HEK293T (cell line): Measurements from ENCODE around the gene MAP1LC3A.

Source experiments
- CTCF ChIA-PET: fragments of 350-600 bp; formaldehyde crosslinking; extraction: SDS; loops from one replicate; lab custom pipeline; 2021; ENCODE audit warnings: antibody characterized with exemption, inconsistent platforms; lab: Yijun Ruan, JAX
- POLR2A ChIA-PET: fragments of 350-600 bp; formaldehyde crosslinking; extraction: SDS; loops from one replicate; lab custom pipeline; 2020; ENCODE audit warnings: antibody characterized with exemption, inconsistent platforms; lab: Yijun Ruan, JAX
- DNase-seq: peaks from one replicate; pipeline ENCODE4 v3.0.0; 2012; ENCODE audit warnings: mixed read lengths; ENCODE audit errors: extremely low spot score
- ARNT ChIP-seq: fragments of 450-650 bp; IDR thresholded peaks from 2 replicates; pipeline ENCODE4 v1.6.1; 2017; ENCODE audit warnings: mild to moderate bottlenecking
- BHLHE40 ChIP-seq: fragments of 450-650 bp; IDR thresholded peaks from 2 replicates; pipeline ENCODE4 v1.6.1; 2016; ENCODE audit warnings: mild to moderate bottlenecking, moderate library complexity, borderline replicate concordance
- CTBP1 ChIP-seq: fragments of 450-650 bp; IDR thresholded peaks from 2 replicates; pipeline ENCODE4 v1.6.1; 2016; ENCODE audit warnings: borderline replicate concordance
- ELF4 ChIP-seq: fragments of 450-650 bp; IDR thresholded peaks from 2 replicates; pipeline ENCODE4 v1.6.1; 2017; ENCODE audit warnings: antibody characterized with exemption
- FOXA1 ChIP-seq: fragments of 450-650 bp; IDR thresholded peaks from 2 replicates; pipeline ENCODE4 v1.6.1; 2016; ENCODE audit warnings: mild to moderate bottlenecking
- FOXK2 ChIP-seq: fragments of 450-650 bp; IDR thresholded peaks from 2 replicates; pipeline ENCODE4 v1.6.1; 2016; ENCODE audit warnings: mild to moderate bottlenecking
- FOXM1 ChIP-seq: fragments of 450-650 bp; IDR thresholded peaks from 2 replicates; pipeline ENCODE4 v1.6.1; 2017; ENCODE audit warnings: mild to moderate bottlenecking, borderline replicate concordance
- HDGF ChIP-seq: fragments of 450-650 bp; IDR thresholded peaks from 2 replicates; pipeline ENCODE4 v1.6.1; 2017; ENCODE audit warnings: antibody characterized with exemption, borderline replicate concordance
- L3MBTL2 ChIP-seq: fragments of 450-650 bp; conservative IDR thresholded peaks from 2 replicates; pipeline ENCODE4 v1.6.1; 2016; ENCODE audit warnings: mild to moderate bottlenecking
- LEF1 ChIP-seq: fragments of 450-650 bp; IDR thresholded peaks from 2 replicates; pipeline ENCODE4 v1.6.1; 2017; ENCODE audit warnings: mild to moderate bottlenecking, borderline replicate concordance
- NFRKB ChIP-seq: fragments of 450-650 bp; IDR thresholded peaks from 2 replicates; pipeline ENCODE4 v1.6.1; 2016; ENCODE audit warnings: mild to moderate bottlenecking, moderate library complexity
- PKNOX1 ChIP-seq: fragments of 450-650 bp; IDR thresholded peaks from 2 replicates; pipeline ENCODE4 v1.6.1; 2016
- SP1 ChIP-seq: fragments of 450-650 bp; IDR thresholded peaks from 2 replicates; pipeline ENCODE4 v1.6.1; 2017
- SUZ12 ChIP-seq: fragments of 450-650 bp; IDR thresholded peaks from 2 replicates; pipeline ENCODE4 v1.6.1; 2016; ENCODE audit warnings: mild to moderate bottlenecking
- TARDBP ChIP-seq: fragments of 450-650 bp; IDR thresholded peaks from 2 replicates; pipeline ENCODE4 v1.6.1; 2016
- ZNF384 ChIP-seq: fragments of 450-650 bp; IDR thresholded peaks from 2 replicates; pipeline ENCODE4 v1.6.1; 2016

MAP1LC3A gene

GRCh38 chr20:34560141-34560523 lies 1.6 kb downstream of the MAP1LC3A start:
- ChIA-PET CTCF (no interaction called here), POLR2A (no interaction called here)
- no peak for DNase-seq
- TF ChIP-seq TARDBP (no peak), ARNT (no peak), FOXK2 (no peak), CTBP1 (no peak), NFRKB (no peak), FOXA1 (no peak), HDGF (no peak), FOXM1 (no peak), SP1 (no peak), ZNF384 (no peak), PKNOX1 (no peak), ELF4 (no peak), SUZ12 (no peak), L3MBTL2 (no peak)

- CTCF ChIA-PET = no interaction called here
- POLR2A ChIA-PET = no interaction called here
- no peak for DNase-seq
- TF ChIP-seq ARNT = no peak
- TF ChIP-seq FOXA1 = no peak
- TF ChIP-seq NFRKB = no peak
- no peak for TF ChIP-seq FOXM1
- TF ChIP-seq FOXK2 = no peak
- no peak for TF ChIP-seq LEF1
- no peak for TF ChIP-seq CTBP1
- no peak for TF ChIP-seq TARDBP
These were observed 2.1 kb downstream of the MAP1LC3A start for GRCh38 chr20:34560614-34561013.

- ChIA-PET POLR2A (no interaction called here), CTCF (interaction anchor here (1.4 kb wide), 1 partner anchor 25 kb away, joined by 3 read pairs; no protein-coding TSS in a partner anchor)
- DNase-seq = no peak
- no peak for TF ChIP-seq PKNOX1
- TF ChIP-seq SUZ12 = no peak
- TF ChIP-seq FOXK2 = no peak
- TF ChIP-seq FOXA1 = no peak
- no peak for TF ChIP-seq FOXM1
- TF ChIP-seq LEF1 = no peak
- TF ChIP-seq SP1 = no peak
- TF ChIP-seq TARDBP = no peak
- TF ChIP-seq ARNT = no peak
- no peak for TF ChIP-seq ELF4
- no peak for TF ChIP-seq L3MBTL2
These were observed 3.1 kb downstream of the MAP1LC3A start for GRCh38 chr20:34561661-34562060.

DNA sequence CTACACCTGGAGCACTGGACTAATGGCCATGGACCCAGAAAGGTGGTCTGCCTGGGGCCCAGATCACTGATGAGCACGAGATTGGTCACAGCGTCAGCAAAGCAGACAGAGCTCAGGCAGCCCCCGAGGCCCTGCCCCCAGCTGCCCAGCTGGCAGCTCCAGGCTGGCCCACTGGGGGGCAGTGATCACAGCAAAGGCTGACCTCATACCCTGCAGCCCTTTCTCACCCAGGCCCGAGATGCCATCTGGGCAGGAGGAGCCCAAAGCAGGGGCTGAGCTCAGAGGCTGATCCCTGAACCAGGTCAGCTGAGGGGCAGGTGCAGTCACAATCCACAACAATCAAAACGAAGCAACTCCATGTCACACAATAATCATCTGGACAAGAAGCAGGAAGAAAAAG lies 4.1 kb downstream of the MAP1LC3A start:
- ChIA-PET CTCF (interaction anchor here (1.4 kb wide), 1 partner anchor 26 kb away, joined by 3 read pairs; no protein-coding TSS in a partner anchor), POLR2A (no interaction called here)
- TF ChIP-seq HDGF (no peak), ELF4 (no peak), L3MBTL2 (no peak), FOXM1 (no peak), SUZ12 (no peak)
- peak; percentile 48 for DNase-seq

GRCh38 chr20:34564833-34565232 lies 6.3 kb downstream of the MAP1LC3A start:
- ChIA-PET CTCF (no interaction called here), POLR2A (no interaction called here)
- TF ChIP-seq BHLHE40 = no peak
- TF ChIP-seq FOXK2 = no peak
- no peak for TF ChIP-seq ZNF384
- no peak for TF ChIP-seq PKNOX1
- TF ChIP-seq CTBP1 = no peak
- TF ChIP-seq FOXM1 = no peak
- no peak for DNase-seq

GRCh38 chr20:34566978-34567891 lies 8.7 kb downstream of the MAP1LC3A start:
- no peak for TF ChIP-seq LEF1
- TF ChIP-seq ELF4 = no peak
- TF ChIP-seq ZNF384 = no peak
- TF ChIP-seq FOXK2 = no peak
- TF ChIP-seq FOXA1 = no peak
- TF ChIP-seq SP1 = no peak
- TF ChIP-seq PKNOX1 = no peak
- no peak for TF ChIP-seq ARNT
- TF ChIP-seq HDGF = no peak
- POLR2A ChIA-PET = no interaction called here
- CTCF ChIA-PET = interaction anchor here (0.7 to 2.1 kb wide), 2 partner anchors 140 to 209 kb away, joined by 3 to 7 read pairs; no protein-coding TSS in a partner anchor
- DNase-seq = no peak
